Sigmoid colon (tissue), 3 donors: ENCODE measurements around the gene MMP11.

ENCODE experiments used
- POLR2A ChIP-seq, 2 donors: fragments of 450-650 bp; IDR thresholded peaks; one replicate each; pipeline ENCODE4 v1.6.1; 2016; ENCODE audit warnings: antibody characterized with exemption in 2 of 2, mild to moderate bottlenecking in 2 of 2, moderate library complexity in 2 of 2
- TF ChIP-seq, protein P1 (sequence below), 4 experiments: fragments of 450-650 bp in 3 of 4; fragments of 200-600 bp in 1 of 4; IDR thresholded peaks; one replicate each; pipeline ENCODE4 v1.5.1; 2016 to 2019; ENCODE audit warnings: antibody characterized with exemption in 4 of 4, mild to moderate bottlenecking in 3 of 4, moderate library complexity in 2 of 4

- TF ChIP-seq, protein P1, sequence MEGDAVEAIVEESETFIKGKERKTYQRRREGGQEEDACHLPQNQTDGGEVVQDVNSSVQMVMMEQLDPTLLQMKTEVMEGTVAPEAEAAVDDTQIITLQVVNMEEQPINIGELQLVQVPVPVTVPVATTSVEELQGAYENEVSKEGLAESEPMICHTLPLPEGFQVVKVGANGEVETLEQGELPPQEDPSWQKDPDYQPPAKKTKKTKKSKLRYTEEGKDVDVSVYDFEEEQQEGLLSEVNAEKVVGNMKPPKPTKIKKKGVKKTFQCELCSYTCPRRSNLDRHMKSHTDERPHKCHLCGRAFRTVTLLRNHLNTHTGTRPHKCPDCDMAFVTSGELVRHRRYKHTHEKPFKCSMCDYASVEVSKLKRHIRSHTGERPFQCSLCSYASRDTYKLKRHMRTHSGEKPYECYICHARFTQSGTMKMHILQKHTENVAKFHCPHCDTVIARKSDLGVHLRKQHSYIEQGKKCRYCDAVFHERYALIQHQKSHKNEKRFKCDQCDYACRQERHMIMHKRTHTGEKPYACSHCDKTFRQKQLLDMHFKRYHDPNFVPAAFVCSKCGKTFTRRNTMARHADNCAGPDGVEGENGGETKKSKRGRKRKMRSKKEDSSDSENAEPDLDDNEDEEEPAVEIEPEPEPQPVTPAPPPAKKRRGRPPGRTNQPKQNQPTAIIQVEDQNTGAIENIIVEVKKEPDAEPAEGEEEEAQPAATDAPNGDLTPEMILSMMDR (IDR thresholded peaks at IDR 0.05), result no peak
- TF ChIP-seq POLR2A (IDR thresholded peaks at IDR 0.05), result peak; percentile 40 to 64
These were observed 21.8 kb upstream of the MMP11 start, which contains the start of gene ZNF70 for GRCh38 chr22:23750714-23751440.
